HepG2 (cell line): ENCODE measurements around the gene GNG7. TPM values are rescaled to one million over a fixed set of nuclear protein-coding genes. Genes with fewer than 3 reads are reported as not detected.

ENCODE experiments used
- CEBPB ChIP-seq: IDR thresholded peaks from 2 replicates; pipeline ENCODE4 v1.6.1; 2011; ENCODE audit warnings: low read depth, low read length, improper control_type of control experiment, borderline replicate concordance
- CHD2 ChIP-seq: IDR thresholded peaks from 2 replicates; pipeline ENCODE4 v1.6.1; 2011; ENCODE audit warnings: low read depth, low read length, improper control_type of control experiment
- CHD4 ChIP-seq: fragments of 200-600 bp; sonication (generic); IDR thresholded peaks from 2 replicates; pipeline ENCODE4 v1.7.0; 2017; ENCODE audit warnings: mild to moderate bottlenecking, low read length, borderline replicate concordance
- FOXJ3 ChIP-seq: sonication (generic); formaldehyde crosslinking; IDR thresholded peaks from 2 replicates; pipeline ENCODE4 v1.4.0; 2020; ENCODE audit warnings: missing genetic modification reagents, mild to moderate bottlenecking, borderline replicate concordance
- HOXA9 ChIP-seq: sonication (generic); formaldehyde crosslinking; IDR thresholded peaks from 2 replicates; pipeline ENCODE4 v1.8.1; 2022; ENCODE audit warnings: missing genetic modification reagents, mild to moderate bottlenecking, moderate library complexity, borderline replicate concordance
- KDM2A ChIP-seq: sonication (generic); formaldehyde crosslinking; IDR thresholded peaks from 2 replicates; pipeline ENCODE4 v1.4.0; 2020; ENCODE audit warnings: low read depth, missing genetic modification reagents, borderline replicate concordance
- MIER3 ChIP-seq: IDR thresholded peaks from 2 replicates; pipeline ENCODE4 v1.6.1; 2016; ENCODE audit warnings: missing compliant biosample characterization, borderline replicate concordance
- MTA1 ChIP-seq: sonication (generic); formaldehyde crosslinking; IDR thresholded peaks from 2 replicates; pipeline ENCODE4 v1.4.0; 2020; ENCODE audit warnings: missing genetic modification reagents, mild to moderate bottlenecking, borderline replicate concordance
- MZF1 ChIP-seq: sonication (generic); formaldehyde crosslinking; IDR thresholded peaks from 2 replicates; pipeline ENCODE4 v1.8.1; 2023; ENCODE audit warnings: mild to moderate bottlenecking, missing genetic modification reagents, borderline replicate concordance
- ONECUT2 ChIP-seq: sonication (generic); formaldehyde crosslinking; IDR thresholded peaks from 2 replicates; pipeline ENCODE4 v1.4.0; 2020; ENCODE audit warnings: missing genetic modification reagents
- RELA ChIP-seq: sonication (generic); formaldehyde crosslinking; IDR thresholded peaks from 2 replicates; pipeline ENCODE4 v1.4.0; 2020; ENCODE audit warnings: missing genetic modification reagents
- RFX1 ChIP-seq: fragments of 450-650 bp; IDR thresholded peaks from 2 replicates; pipeline ENCODE4 v1.6.1; 2017
- SMAD3 ChIP-seq: sonication (generic); formaldehyde crosslinking; IDR thresholded peaks from 2 replicates; pipeline ENCODE4 v1.4.0; 2020; ENCODE audit warnings: missing genetic modification reagents
- SSRP1 ChIP-seq: IDR thresholded peaks from 2 replicates; pipeline ENCODE4 v1.6.1; 2016; ENCODE audit warnings: control low read depth
- XRCC5 ChIP-seq: fragments of 200-400 bp; formaldehyde crosslinking; optimal IDR thresholded peaks from 2 replicates; pipeline ENCODE3; 2017; ENCODE audit warnings: mild to moderate bottlenecking, low read length
- ZBTB42 ChIP-seq: sonication (generic); formaldehyde crosslinking; IDR thresholded peaks from 2 replicates; pipeline ENCODE4 v1.5.0; 2020; ENCODE audit warnings: mild to moderate bottlenecking, missing genetic modification reagents
- ZFP62 ChIP-seq: sonication (generic); formaldehyde crosslinking; IDR thresholded peaks from 2 replicates; pipeline ENCODE4 v1.4.0; 2020; ENCODE audit warnings: missing genetic modification reagents
- ZFX ChIP-seq: sonication (generic); formaldehyde crosslinking; IDR thresholded peaks from 2 replicates; pipeline ENCODE4 v1.4.0; 2020; ENCODE audit warnings: mild to moderate bottlenecking, low read depth, missing genetic modification reagents, moderate library complexity
- ZMYM2 ChIP-seq: sonication (generic); formaldehyde crosslinking; IDR thresholded peaks from 2 replicates; pipeline ENCODE4 v1.8.0; 2022; ENCODE audit warnings: mild to moderate bottlenecking, missing genetic modification reagents
- ZNF138 ChIP-seq: sonication (generic); formaldehyde crosslinking; IDR thresholded peaks from 2 replicates; pipeline ENCODE4 v1.5.0; 2020; ENCODE audit warnings: mild to moderate bottlenecking, low read depth, missing genetic modification reagents
- ZNF276 ChIP-seq: sonication (generic); formaldehyde crosslinking; IDR thresholded peaks from 2 replicates; pipeline ENCODE4 v1.4.0; 2020; ENCODE audit warnings: mild to moderate bottlenecking, low read depth, missing genetic modification reagents
- ZNF337 ChIP-seq: sonication (generic); formaldehyde crosslinking; IDR thresholded peaks from 2 replicates; pipeline ENCODE4 v1.5.1; 2020; ENCODE audit warnings: missing genetic modification reagents, low read depth, mild to moderate bottlenecking, borderline replicate concordance
- ZNF432 ChIP-seq: sonication (generic); formaldehyde crosslinking; IDR thresholded peaks from 2 replicates; pipeline ENCODE4 v1.5.0; 2020; ENCODE audit warnings: missing genetic modification reagents, mild to moderate bottlenecking, borderline replicate concordance
- ZNF510 ChIP-seq: sonication (generic); formaldehyde crosslinking; IDR thresholded peaks from 2 replicates; pipeline ENCODE4 v1.4.0; 2020; ENCODE audit warnings: low read depth, mild to moderate bottlenecking, missing genetic modification reagents
- ZSCAN29 ChIP-seq: sonication (generic); formaldehyde crosslinking; conservative IDR thresholded peaks from 2 replicates; pipeline ENCODE4 v1.4.0; 2020; ENCODE audit warnings: mild to moderate bottlenecking, missing genetic modification reagents
- ZSCAN31 ChIP-seq: sonication (generic); formaldehyde crosslinking; IDR thresholded peaks from 2 replicates; pipeline ENCODE4 v1.5.0; 2020; ENCODE audit warnings: low read depth, mild to moderate bottlenecking, missing genetic modification reagents
- polyA plus RNA-seq, 8 experiments: library from polyadenylated mRNA; depleted of rRNA in 3 of 8; stranded (reverse) in 7 of 8; unstranded in 1 of 8; fragments of >200 nt; fragmentation: Illumina TruSeq in 4 of 8; extraction: Trizol in 4 of 8; gene quantifications; 2 replicates each; pipeline versions ENCODE4 v1.2.1 to v1.2.3, GENCODE V29; 2011 to 2016; ENCODE audit warnings: low read depth in 4 of 8, missing spikeins in 1 of 8, mixed read lengths in 1 of 8; ENCODE audit not compliant: insufficient read depth in 1 of 8
- total RNA-seq, 5 experiments: library from RNA; depleted of rRNA; stranded (reverse); fragments of >200 nt; fragmentation: Illumina TruSeq; extraction: Trizol; gene quantifications; 2 replicates each; pipeline ENCODE4 v1.2.3, GENCODE V29; 2016; ENCODE audit warnings: low read depth in 1 of 5
- TF ChIP-seq, protein P1 (sequence below): sonication (generic); formaldehyde crosslinking; IDR thresholded peaks from 2 replicates; pipeline ENCODE4 v1.4.0; 2020; ENCODE audit warnings: missing genetic modification reagents
- TF ChIP-seq, protein P2 (sequence below): sonication (generic); formaldehyde crosslinking; IDR thresholded peaks from 2 replicates; pipeline ENCODE4 v1.4.0; 2020; ENCODE audit warnings: missing genetic modification reagents, borderline replicate concordance

The GNG7 gene
- total and polyA plus RNA-seq, 2 of the 13 experiments (the other 11 are each of a cell fraction or from before 2014, with no cell fraction given): 1.4 to 3.3 TPM

DNA sequence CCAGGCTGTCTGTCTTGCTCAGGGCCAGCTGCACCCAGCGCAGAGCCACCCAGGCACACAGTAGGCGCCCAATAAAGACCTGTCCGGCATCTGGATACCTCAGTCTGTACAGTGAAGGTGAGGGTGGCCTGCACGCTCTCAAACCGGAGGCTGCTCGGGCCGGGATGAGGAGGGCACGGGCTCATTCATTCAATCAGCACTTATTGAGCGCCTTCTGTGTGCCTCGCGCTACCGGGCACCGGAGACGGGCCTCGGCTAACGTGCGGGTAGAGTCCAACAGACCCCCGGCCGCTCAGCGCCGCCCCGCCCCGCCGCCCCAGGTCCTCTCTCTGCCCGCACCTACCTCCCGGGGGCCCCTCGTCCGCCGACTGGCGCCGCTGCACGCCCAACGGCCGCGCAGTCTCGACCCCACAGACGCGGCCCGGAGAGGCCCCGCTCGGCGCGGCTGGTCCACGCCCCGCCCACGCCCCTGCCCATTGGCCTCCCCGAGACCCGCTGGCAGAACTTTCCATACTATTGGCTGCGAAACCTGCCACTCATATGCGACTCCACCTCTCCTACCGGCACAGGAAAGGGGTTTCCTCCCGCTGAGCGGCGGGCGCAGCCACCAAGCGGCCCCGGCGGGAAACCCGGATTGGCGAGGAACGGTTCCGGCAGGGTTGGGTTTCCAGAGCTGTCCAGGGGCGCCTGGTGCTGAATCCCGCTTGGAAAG, 37.3 kb upstream of the GNG7 start, which contains the start of gene SLC39A3 (continued):
- TF ChIP-seq ZFX (peak; percentile 76), MIER3 (CRISPR knock-in tag) (peak; percentile 98), CEBPB (no peak), ZNF432 (CRISPR knock-in tag) (no peak), ZNF138 (CRISPR knock-in tag) (no peak), RELA (CRISPR knock-in tag) (peak; percentile 95; the same call in 1 of the 2 replicates), SMAD3 (peak; percentile 100), MZF1 (CRISPR knock-in tag) (no peak), MTA1 (0 out of 2 replicates have a peak, but pooled peaks have one; percentile 43), ZNF510 (0 out of 2 replicates have a peak, but pooled peaks have one; percentile 36), KDM2A (CRISPR knock-in tag) (peak; percentile 98), ZNF276 (peak; percentile 65; the same call in 1 of the 2 replicates), ZMYM2 (CRISPR knock-in tag) (no peak), ZFP62 (no peak), RFX1 (no peak), CHD4 (no peak), XRCC5 (peak; percentile 99), ZSCAN31 (CRISPR knock-in tag) (peak; percentile 81; the same call in 1 of the 2 replicates), ZBTB42 (CRISPR knock-in tag) (peak; percentile 91; the same call in 1 of the 2 replicates), HOXA9 (CRISPR knock-in tag) (peak; percentile 90), CHD2 (no peak), SSRP1 (CRISPR knock-in tag) (peak; percentile 93), FOXJ3 (CRISPR knock-in tag) (no peak; the same call in 1 of the 2 replicates), ZNF337 (CRISPR knock-in tag) (peak; percentile 90; the same call in 1 of the 2 replicates), ONECUT2 (0 out of 2 replicates have a peak, but pooled peaks have one; percentile 59), ZSCAN29 (CRISPR knock-in tag) (no peak)
- TF ChIP-seq, protein P1, sequence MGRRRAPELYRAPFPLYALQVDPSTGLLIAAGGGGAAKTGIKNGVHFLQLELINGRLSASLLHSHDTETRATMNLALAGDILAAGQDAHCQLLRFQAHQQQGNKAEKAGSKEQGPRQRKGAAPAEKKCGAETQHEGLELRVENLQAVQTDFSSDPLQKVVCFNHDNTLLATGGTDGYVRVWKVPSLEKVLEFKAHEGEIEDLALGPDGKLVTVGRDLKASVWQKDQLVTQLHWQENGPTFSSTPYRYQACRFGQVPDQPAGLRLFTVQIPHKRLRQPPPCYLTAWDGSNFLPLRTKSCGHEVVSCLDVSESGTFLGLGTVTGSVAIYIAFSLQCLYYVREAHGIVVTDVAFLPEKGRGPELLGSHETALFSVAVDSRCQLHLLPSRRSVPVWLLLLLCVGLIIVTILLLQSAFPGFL (CRISPR knock-in tag): no peak
- TF ChIP-seq, protein P2, sequence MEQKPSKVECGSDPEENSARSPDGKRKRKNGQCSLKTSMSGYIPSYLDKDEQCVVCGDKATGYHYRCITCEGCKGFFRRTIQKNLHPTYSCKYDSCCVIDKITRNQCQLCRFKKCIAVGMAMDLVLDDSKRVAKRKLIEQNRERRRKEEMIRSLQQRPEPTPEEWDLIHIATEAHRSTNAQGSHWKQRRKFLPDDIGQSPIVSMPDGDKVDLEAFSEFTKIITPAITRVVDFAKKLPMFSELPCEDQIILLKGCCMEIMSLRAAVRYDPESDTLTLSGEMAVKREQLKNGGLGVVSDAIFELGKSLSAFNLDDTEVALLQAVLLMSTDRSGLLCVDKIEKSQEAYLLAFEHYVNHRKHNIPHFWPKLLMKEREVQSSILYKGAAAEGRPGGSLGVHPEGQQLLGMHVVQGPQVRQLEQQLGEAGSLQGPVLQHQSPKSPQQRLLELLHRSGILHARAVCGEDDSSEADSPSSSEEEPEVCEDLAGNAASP (CRISPR knock-in tag): peak; percentile 94
